Activated T-helper 2 cell treated with anti-CD3 and anti-CD28 coated beads, Interferon-gamma antibody, Interleukin-2, Interleukin-4, amounts not matched to agents 10 μg/mL and 5 μg/mL and 100 μg/mL, durations not matched to agents 14 hours and 24 hours and 36 hours (primary cell): ENCODE data around the gene C2. TPM values are rescaled to one million over a fixed set of nuclear protein-coding genes. Genes with fewer than 3 reads are reported as not detected.
"Not testable (repeated sequence)": the region's sequence is repeated elsewhere in the genome, so short reads cannot be mapped to it uniquely, and the experiment has no call there.

ENCODE experiments used
- DNase-seq: peaks from one replicate; pipeline ENCODE4 v3.0.0; 2021; ENCODE audit warnings: low spot score
- H3K27ac Mint-ChIP-seq: one replicate; pipeline ENCODE4 v1.8.0; 2021; ENCODE audit warnings: mixed read lengths
- H3K27me3 Mint-ChIP-seq: one replicate; pipeline ENCODE4 v1.8.0; 2021; ENCODE audit warnings: low read depth, mixed read lengths
- H3K36me3 Mint-ChIP-seq: one replicate; pipeline ENCODE4 v1.8.0; 2021; ENCODE audit warnings: low read depth, mixed read lengths
- H3K4me1 Mint-ChIP-seq: one replicate; pipeline ENCODE4 v1.8.0; 2021; ENCODE audit warnings: low read depth, mixed read lengths
- H3K4me3 Mint-ChIP-seq: one replicate; pipeline ENCODE4 v1.8.0; 2021; ENCODE audit warnings: low read depth, mild to moderate bottlenecking, moderate library complexity, mixed read lengths
- H3K9me3 Mint-ChIP-seq: one replicate; pipeline ENCODE4 v1.8.0; 2021; ENCODE audit warnings: mixed read lengths
- intact Hi-C: fragments of 100-400 bp; cut with micrococcal nuclease; formaldehyde crosslinking; loops from one replicate; pipeline ENCODE4 v1.15.1; 2023
- total RNA-seq: library from RNA; stranded (reverse); gene quantifications from 2 replicates; pipeline ENCODE4 v1.2.3, GENCODE V29; 2022

The C2 gene
- total RNA-seq, 1 donor from 2014 or later: 1.1 TPM

DNA sequence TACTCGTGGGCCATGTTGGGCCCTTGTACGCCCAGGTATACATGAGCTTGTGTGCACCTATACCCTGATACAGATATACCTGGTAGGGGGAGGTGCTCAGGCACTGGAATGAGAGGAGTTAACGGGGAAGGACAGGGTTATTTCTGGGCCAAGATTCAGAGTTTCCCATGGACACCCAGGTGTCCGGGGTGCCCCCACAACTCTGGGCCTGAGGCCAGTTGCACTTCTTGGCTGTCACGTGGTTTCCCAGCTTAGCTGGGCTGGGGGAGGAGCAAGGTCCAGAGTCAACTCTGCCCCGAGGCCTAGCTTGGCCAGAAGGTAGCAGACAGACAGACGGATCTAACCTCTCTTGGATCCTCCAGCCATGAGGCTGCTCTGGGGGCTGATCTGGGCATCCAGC is 54.2 kb downstream of the C2 start, which contains the start of gene C4A:
Gene C4A, plus strand, starts transcription at position 314 of the 400 bp plus-strand sequence. Its CDS starts 51 bp downstream, at position 365.
- H3K4me3 Mint-ChIP-seq, H3K9me3 Mint-ChIP-seq, H3K27me3 Mint-ChIP-seq, H3K36me3 Mint-ChIP-seq, H3K4me1 Mint-ChIP-seq, intact Hi-C loops, DNase-seq, H3K27ac Mint-ChIP-seq: not testable (repeated sequence)

DNA sequence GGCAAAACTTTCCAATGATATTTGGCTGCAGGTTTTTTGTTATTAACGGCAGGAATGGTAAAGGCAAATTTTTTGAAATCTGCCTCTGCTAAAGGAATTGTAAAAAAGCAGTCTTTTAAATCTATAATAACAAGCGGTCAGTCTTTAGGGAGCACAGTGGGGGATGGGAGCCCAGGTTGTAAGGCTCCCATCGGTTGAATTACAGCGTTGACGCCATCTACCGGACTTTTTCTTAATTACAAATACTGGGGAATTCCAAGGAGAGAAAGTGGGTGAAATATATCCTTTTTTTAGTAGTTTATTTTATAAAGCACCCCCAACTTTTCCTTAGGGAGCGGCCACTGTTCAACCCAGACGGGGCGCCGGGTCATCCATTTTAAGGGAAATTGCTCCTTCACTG is 61.8 kb downstream of the C2 start:
- H3K4me3 Mint-ChIP-seq, H3K9me3 Mint-ChIP-seq, H3K36me3 Mint-ChIP-seq, DNase-seq, intact Hi-C loops, H3K27me3 Mint-ChIP-seq, H3K4me1 Mint-ChIP-seq, H3K27ac Mint-ChIP-seq: not testable (repeated sequence)

DNA sequence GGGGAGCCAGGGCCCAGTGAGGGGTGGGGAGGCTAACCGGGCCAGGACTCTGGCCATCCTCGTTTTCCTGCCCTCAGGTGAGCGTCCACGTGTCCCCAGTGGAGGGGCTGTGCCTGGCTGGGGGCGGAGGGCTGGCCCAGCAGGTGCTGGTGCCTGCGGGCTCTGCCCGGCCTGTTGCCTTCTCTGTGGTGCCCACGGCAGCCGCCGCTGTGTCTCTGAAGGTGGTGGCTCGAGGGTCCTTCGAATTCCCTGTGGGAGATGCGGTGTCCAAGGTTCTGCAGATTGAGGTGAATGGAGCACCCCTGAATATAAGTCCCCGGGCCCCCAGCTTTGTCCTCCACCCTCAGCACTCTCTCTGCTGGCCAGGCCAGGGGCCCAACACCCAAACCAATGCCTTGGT is 66.9 kb downstream of the C2 start:
- H3K9me3 Mint-ChIP-seq, H3K36me3 Mint-ChIP-seq, H3K27me3 Mint-ChIP-seq, DNase-seq, H3K27ac Mint-ChIP-seq, intact Hi-C loops, H3K4me3 Mint-ChIP-seq, H3K4me1 Mint-ChIP-seq: not testable (repeated sequence)

Other genes with a start within 250 kb of the C2 start
- gene LY6G5C, start 246.7 kb upstream of the C2 start, total RNA-seq: 4.6 and 4.8 TPM in 2 replicates
- gene ABHD16A, start 224.4 kb upstream of the C2 start, total RNA-seq: 51.4 and 52.7 TPM in 2 replicates
- not detected in 2 replicates for gene LY6G6F, start 220.9 kb upstream of the C2 start, total RNA-seq
- gene LY6G6D, start 212.4 kb upstream of the C2 start, total RNA-seq: not detected in 2 replicates
- not detected in 2 replicates for gene LY6G6C, start 206.0 kb upstream of the C2 start, total RNA-seq
- not detected in 2 replicates for gene MPIG6B, start 204.3 kb upstream of the C2 start, total RNA-seq
- gene DDAH2, start 198.4 kb upstream of the C2 start, total RNA-seq: 5.8 and 7.7 TPM in 2 replicates
- 412 and 423 TPM in 2 replicates for gene CLIC1, start 191.2 kb upstream of the C2 start, total RNA-seq
- gene MSH5, start 187.7 kb upstream of the C2 start, total RNA-seq: 82.8 and 93.3 TPM in 2 replicates
- 16.4 and 18.9 TPM in 2 replicates for gene SAPCD1, start 165.1 kb upstream of the C2 start, total RNA-seq
- gene VWA7, start 150.4 kb upstream of the C2 start, total RNA-seq: 5.6 and 5.9 TPM in 2 replicates
- gene VARS1, start 132.0 kb upstream of the C2 start, total RNA-seq: 166 and 176 TPM in 2 replicates
- gene LSM2, start 120.8 kb upstream of the C2 start, total RNA-seq: 130 TPM in 2 replicates
- gene HSPA1L, start 112.4 kb upstream of the C2 start, total RNA-seq: 2.1 and 2.4 TPM in 2 replicates
- 112 and 118 TPM in 2 replicates for gene HSPA1A, start 112.2 kb upstream of the C2 start, total RNA-seq
- 116 and 120 TPM in 2 replicates for gene HSPA1B, start 100.0 kb upstream of the C2 start, total RNA-seq
- gene NEU1, start 64.9 kb upstream of the C2 start, total RNA-seq: 21.3 and 21.6 TPM in 2 replicates
- 0.18 TPM in 1 of 2 replicates, not detected in the other for gene SLC44A4, start 48.7 kb upstream of the C2 start, total RNA-seq
- 76.3 and 76.5 TPM in 2 replicates for gene EHMT2, start 30.0 kb upstream of the C2 start, total RNA-seq
- 4.8 and 4.9 TPM in 2 replicates for gene ZBTB12, start 25.6 kb upstream of the C2 start, total RNA-seq
- gene CFB, start 18.4 kb downstream of the C2 start, total RNA-seq: 0.16 TPM in 1 of 2 replicates, not detected in the other
- 81.2 and 82.0 TPM in 2 replicates for gene NELFE, start 31.3 kb downstream of the C2 start, total RNA-seq
- 93.7 and 99.5 TPM in 2 replicates for gene SKIC2, start 31.5 kb downstream of the C2 start, total RNA-seq
- gene DXO, start 44.4 kb downstream of the C2 start, total RNA-seq: 15.7 and 16.6 TPM in 2 replicates
- 2.6 and 3.1 TPM in 2 replicates for gene C4A, start 54.3 kb downstream of the C2 start, total RNA-seq
- 2.9 and 4.2 TPM in 2 replicates for gene C4B, start 87.1 kb downstream of the C2 start, total RNA-seq
- 0.25 and 0.39 TPM in 2 replicates for gene CYP21A2, start 110.7 kb downstream of the C2 start, total RNA-seq
- 4.3 and 5.0 TPM in 2 replicates for gene TNXB, start 181.6 kb downstream of the C2 start, total RNA-seq
- gene ATF6B, start 200.5 kb downstream of the C2 start, total RNA-seq: 86.9 and 91.2 TPM in 2 replicates
- 5.0 and 5.8 TPM in 2 replicates for gene FKBPL, start 202.6 kb downstream of the C2 start, total RNA-seq
- 0.27 TPM in 1 of 2 replicates, not detected in the other for gene PRRT1, start 224.2 kb downstream of the C2 start, total RNA-seq
- 11.5 and 12.7 TPM in 2 replicates for gene PPT2, start 226.4 kb downstream of the C2 start, total RNA-seq
- gene EGFL8, start 236.9 kb downstream of the C2 start, total RNA-seq: 9.5 and 11.5 TPM in 2 replicates
- gene AGPAT1, start 248.4 kb downstream of the C2 start, total RNA-seq: 32.0 and 32.9 TPM in 2 replicates